T47D (cell line): Measurements from ENCODE around the gene CPNE5.

Experiments
- DNase-seq, 2 experiments: peaks; one replicate each; pipeline versions ENCODE4 v3.0.0 to v3.0.0-alpha.2; 2011 to 2012; ENCODE audit warnings: low read depth in 1 of 2, low spot score in 1 of 2
- JUND ChIP-seq: IDR thresholded peaks from 2 replicates; pipeline ENCODE4 v1.6.1; 2012; ENCODE audit warnings: low read depth
- in situ Hi-C: cut with HindIII; loops from 2 replicates; pipeline ENCODE4 v1.10.0; 2016; ENCODE audit warnings: low sequenced_read_pairs, low pct_unique_long_range_greater_than_20kb

CPNE5 gene

DNA sequence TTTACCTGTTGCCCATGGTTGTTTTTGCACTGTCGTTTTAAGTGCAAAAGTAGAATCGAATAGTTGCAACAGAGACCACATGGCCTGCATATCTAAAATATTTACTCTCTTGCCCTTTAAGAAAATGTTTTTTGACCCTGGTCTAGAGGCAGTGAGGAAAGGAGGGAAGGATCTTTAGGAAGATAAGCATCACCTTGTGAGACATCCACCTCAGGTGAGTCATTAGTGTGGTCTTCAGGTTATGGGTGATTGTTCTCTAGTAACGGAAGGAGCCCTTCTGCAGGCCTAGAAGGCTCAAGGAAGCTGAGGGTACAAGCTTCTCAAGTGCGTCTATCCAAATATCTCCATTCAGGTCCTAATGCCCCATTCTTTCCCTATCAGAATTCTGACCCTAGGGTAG is 148.2 kb downstream of the CPNE5 start:
- in situ Hi-C loops = no loop called here
- no peak for DNase-seq
- TF ChIP-seq JUND = no peak
